Hepatocyte (in vitro differentiated cells): ENCODE results near the gene AUTS2. TPM values are rescaled to one million over a fixed set of nuclear protein-coding genes. Genes with fewer than 3 reads are reported as not detected.

Experiments
- DNase-seq: peaks from one replicate; pipeline ENCODE4 v3.0.0-alpha.2; 2016; ENCODE audit warnings: low spot score
- H2AFZ ChIP-seq: fragments of 200-600 bp; sonication (generic); 2 replicates; pipeline ENCODE4 v1.6.0; 2016; ENCODE audit warnings: antibody characterized with exemption, mild to moderate bottlenecking
- H3K27ac ChIP-seq: fragments of 200-600 bp; sonication (generic); 2 replicates; pipeline ENCODE4 v1.5.1; 2016; ENCODE audit warnings: mild to moderate bottlenecking
- H3K27me3 ChIP-seq: fragments of 200-600 bp; sonication (generic); 2 replicates; pipeline ENCODE4 v1.6.1; 2016
- H3K36me3 ChIP-seq: fragments of 200-600 bp; sonication (generic); replicated peaks from 2 replicates; pipeline ENCODE4 v1.5.1; 2016; ENCODE audit warnings: low read depth; ENCODE audit not compliant: insufficient read depth
- H3K4me1 ChIP-seq: fragments of 200-600 bp; sonication (generic); 2 replicates; pipeline ENCODE4 v1.5.1; 2016; ENCODE audit warnings: mild to moderate bottlenecking, moderate library complexity; ENCODE audit not compliant: insufficient read depth
- H3K4me2 ChIP-seq: fragments of 200-600 bp; sonication (generic); 2 replicates; pipeline ENCODE4 v1.6.0; 2016
- H3K4me3 ChIP-seq: fragments of 200-600 bp; sonication (generic); 2 replicates; pipeline ENCODE4 v1.5.1; 2016; ENCODE audit warnings: mild to moderate bottlenecking
- H3K79me2 ChIP-seq: fragments of 200-600 bp; sonication (generic); 2 replicates; pipeline ENCODE4 v1.6.0; 2017; ENCODE audit warnings: mild to moderate bottlenecking
- H3K9me2 ChIP-seq: fragments of 200-600 bp; sonication (generic); replicated peaks from 2 replicates; pipeline ENCODE4 v1.6.0; 2017; ENCODE audit warnings: mild to moderate bottlenecking; ENCODE audit not compliant: insufficient read depth
- H3K9me3 ChIP-seq: fragments of 200-600 bp; sonication (generic); 2 replicates; pipeline ENCODE4 v1.5.1; 2016; ENCODE audit warnings: low read depth, mild to moderate bottlenecking
- H4K20me1 ChIP-seq: fragments of 200-600 bp; sonication (generic); 2 replicates; pipeline ENCODE4 v1.6.0; 2016; ENCODE audit warnings: mild to moderate bottlenecking; ENCODE audit not compliant: insufficient read depth, poor library complexity, severe bottlenecking
- CTCF ChIP-seq: fragments of 200-600 bp; sonication (generic); IDR thresholded peaks from 2 replicates; pipeline ENCODE4 v1.5.1; 2016; ENCODE audit warnings: antibody characterized with exemption, mild to moderate bottlenecking; ENCODE audit not compliant: poor library complexity
- EZH2 ChIP-seq: fragments of 200-600 bp; sonication (generic); IDR thresholded peaks from 2 replicates; pipeline ENCODE4 v1.6.1; 2016; ENCODE audit warnings: antibody characterized with exemption, mild to moderate bottlenecking, borderline replicate concordance
- EZH2phosphoT487 ChIP-seq: fragments of 200-600 bp; sonication (generic); IDR thresholded peaks from one replicate; pipeline ENCODE4 v1.6.1; 2018; ENCODE audit warnings: antibody characterized with exemption, mild to moderate bottlenecking, low read depth, moderate library complexity; ENCODE audit not compliant: unreplicated experiment, severe bottlenecking
- WGBS: methylation state at CpG from one replicate; pipeline ENCODE4 v1.1.6; 2016; ENCODE audit warnings: low lambda C conversion rate; ENCODE audit errors: missing lambda C conversion rate; 5-methylcytosine and 5-hydroxymethylcytosine counted together
- polyA plus RNA-seq: library from polyadenylated mRNA; unstranded; fragments of >200 nt; fragmentation: Nextera tagmentation; extraction: Ambion mirVana; gene quantifications from 2 replicates; pipeline ENCODE4 v1.2.1, GENCODE V29; 2016
- total RNA-seq: library from RNA; depleted of rRNA; stranded (reverse); fragments of >200 nt; gene quantifications from 2 replicates; pipeline ENCODE4 v1.2.3, GENCODE V29; 2014

AUTS2 gene
- total and polyA plus RNA-seq, 2 experiments from 2014 or later, result 34.4 to 40.9 TPM

- WGBS, result 92% methylated on average over 12 of the region's 12 CpGs
- Histone ChIP-seq H3K79me2 (peaks cover 89% of the 10 kb centered on the region), H4K20me1 (peaks cover 82% of the 10 kb centered on the region)
Observed at GRCh38 chr7:70744492-70744891, 1146.2 kb downstream of the AUTS2 start.

GRCh38 chr7:70749831-70750230 is 1151.6 kb downstream of the AUTS2 start:
- Histone ChIP-seq H3K9me2 (no peaks in the 10 kb centered on the region), H3K4me1 (no peaks in the 10 kb centered on the region), H3K27me3 (no peaks in the 10 kb centered on the region), H2AFZ (no peak overlapping the region), H3K27ac (no peak overlapping the region), H4K20me1 (peaks cover 86% of the 10 kb centered on the region), H3K9me3 (no peaks in the 10 kb centered on the region), H3K4me2 (no peak overlapping the region), H3K4me3 (no peak overlapping the region), H3K79me2 (peaks cover 83% of the 10 kb centered on the region), H3K36me3 (no peaks in the 10 kb centered on the region)
- TF ChIP-seq EZH2phosphoT487 (no peak), EZH2 (no peak), CTCF (no peak)
- 87% methylated on average over 1 of the region's 1 CpG for WGBS
- no peak for DNase-seq

More at GRCh38 chr7:70744492-70744891, 1146.2 kb downstream of the AUTS2 start:
- no peaks in the 10 kb centered on the region for H3K4me1 ChIP-seq
- no peak overlapping the region for H2AFZ ChIP-seq
- H3K36me3 ChIP-seq, result no peaks in the 10 kb centered on the region
- H3K27me3 ChIP-seq, result no peaks in the 10 kb centered on the region
- no peak overlapping the region for H3K4me3 ChIP-seq
- no peaks in the 10 kb centered on the region for H3K9me2 ChIP-seq
- DNase-seq, result no peak
- H3K9me3 ChIP-seq, result no peaks in the 10 kb centered on the region
- no peak for TF ChIP-seq CTCF
- no peak for TF ChIP-seq EZH2phosphoT487
- no peak overlapping the region for H3K4me2 ChIP-seq
- no peak overlapping the region for H3K27ac ChIP-seq

GRCh38 chr7:70751895-70752294 is 1153.6 kb downstream of the AUTS2 start:
- DNase-seq, result no peak
- no peak overlapping the region for H3K27ac ChIP-seq
- no peaks in the 10 kb centered on the region for H3K9me3 ChIP-seq
- H3K4me2 ChIP-seq, result no peak overlapping the region
- no peak overlapping the region for H3K4me3 ChIP-seq
- peaks cover 77% of the 10 kb centered on the region for H3K79me2 ChIP-seq
- no peak overlapping the region for H2AFZ ChIP-seq
- no peaks in the 10 kb centered on the region for H3K4me1 ChIP-seq
- H4K20me1 ChIP-seq, result peaks cover 85% of the 10 kb centered on the region
- 65% methylated on average over 5 of the region's 5 CpGs for WGBS
- no peaks in the 10 kb centered on the region for H3K9me2 ChIP-seq
- TF ChIP-seq EZH2phosphoT487 (no peak), EZH2 (no peak), CTCF (no peak)
- H3K36me3 ChIP-seq, result no peaks in the 10 kb centered on the region
- no peaks in the 10 kb centered on the region for H3K27me3 ChIP-seq

GRCh38 chr7:70752794-70753241 is 1154.5 kb downstream of the AUTS2 start:
- Histone ChIP-seq H3K36me3 (no peaks in the 10 kb centered on the region), H3K27me3 (no peaks in the 10 kb centered on the region), H3K27ac (no peak overlapping the region), H3K9me3 (no peaks in the 10 kb centered on the region), H3K4me2 (no peak overlapping the region), H3K79me2 (peaks cover 85% of the 10 kb centered on the region), H3K4me1 (no peaks in the 10 kb centered on the region), H3K9me2 (no peaks in the 10 kb centered on the region), H4K20me1 (peaks cover 80% of the 10 kb centered on the region), H2AFZ (no peak overlapping the region), H3K4me3 (no peak overlapping the region)
- no peak for DNase-seq
- TF ChIP-seq EZH2 (no peak), EZH2phosphoT487 (no peak), CTCF (no peak)
- WGBS, result 36% methylated on average over 1 of the region's 1 CpG
